ENCODE results near the gene TMC1. TPM values are rescaled to one million over a fixed set of nuclear protein-coding genes. Genes with fewer than 3 reads are reported as not detected.
A peak's percentile ranks its signal among the peaks of the same experiment; 100 is the strongest.

Gene TMC1
- total RNA-seq, 4 donors from 2014 or later, result under 0.01 to 0.95 (median 0.90) TPM; not detected in 1

GRCh38 chr9:72560086-72560485 lies 38.7 kb downstream of the TMC1 start:
- intact Hi-C loops (cut with DNase I; ENCODE audit: low total_unique reads), result no loop called here
- no peaks in the 10 kb centered on the region for H3K4me1 ChIP-seq
- H3K9me3 ChIP-seq, result no peaks in the 10 kb centered on the region
- H3K36me3 ChIP-seq, result no peaks in the 10 kb centered on the region
- H3K27ac ChIP-seq, result no peak overlapping the region
- no peaks in the 10 kb centered on the region for H3K27me3 ChIP-seq
- no peak for DNase-seq
- no peak for TF ChIP-seq POLR2A (IDR thresholded peaks at IDR 0.05)
- TF ChIP-seq, protein P1, sequence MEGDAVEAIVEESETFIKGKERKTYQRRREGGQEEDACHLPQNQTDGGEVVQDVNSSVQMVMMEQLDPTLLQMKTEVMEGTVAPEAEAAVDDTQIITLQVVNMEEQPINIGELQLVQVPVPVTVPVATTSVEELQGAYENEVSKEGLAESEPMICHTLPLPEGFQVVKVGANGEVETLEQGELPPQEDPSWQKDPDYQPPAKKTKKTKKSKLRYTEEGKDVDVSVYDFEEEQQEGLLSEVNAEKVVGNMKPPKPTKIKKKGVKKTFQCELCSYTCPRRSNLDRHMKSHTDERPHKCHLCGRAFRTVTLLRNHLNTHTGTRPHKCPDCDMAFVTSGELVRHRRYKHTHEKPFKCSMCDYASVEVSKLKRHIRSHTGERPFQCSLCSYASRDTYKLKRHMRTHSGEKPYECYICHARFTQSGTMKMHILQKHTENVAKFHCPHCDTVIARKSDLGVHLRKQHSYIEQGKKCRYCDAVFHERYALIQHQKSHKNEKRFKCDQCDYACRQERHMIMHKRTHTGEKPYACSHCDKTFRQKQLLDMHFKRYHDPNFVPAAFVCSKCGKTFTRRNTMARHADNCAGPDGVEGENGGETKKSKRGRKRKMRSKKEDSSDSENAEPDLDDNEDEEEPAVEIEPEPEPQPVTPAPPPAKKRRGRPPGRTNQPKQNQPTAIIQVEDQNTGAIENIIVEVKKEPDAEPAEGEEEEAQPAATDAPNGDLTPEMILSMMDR (IDR thresholded peaks at IDR 0.05), result no peak
- H3K4me3 ChIP-seq, result no peak overlapping the region

GRCh38 chr9:72563806-72564205 lies 42.4 kb downstream of the TMC1 start:
- H3K4me1 ChIP-seq, result no peaks in the 10 kb centered on the region
- H3K36me3 ChIP-seq, result no peaks in the 10 kb centered on the region
- H3K27ac ChIP-seq, result peak overlapping the region; percentile 33 to 41
- no peak for TF ChIP-seq POLR2A (IDR thresholded peaks at IDR 0.05)
- TF ChIP-seq, protein P1 (IDR thresholded peaks at IDR 0.05), result no peak
- H3K9me3 ChIP-seq, result no peaks in the 10 kb centered on the region
- H3K4me3 ChIP-seq, result no peak overlapping the region
- H3K27me3 ChIP-seq, result no peaks in the 10 kb centered on the region
- DNase-seq, result no peak
- intact Hi-C loops (cut with DNase I; ENCODE audit: low total_unique reads), result no loop called here

GRCh38 chr9:72564479-72565281 lies 43.3 kb downstream of the TMC1 start:
- Histone ChIP-seq H3K27ac (peak overlapping the region; percentile 33 to 41), H3K4me3 (no peak overlapping the region), H3K27me3 (no peaks in the 10 kb centered on the region), H3K36me3 (no peaks in the 10 kb centered on the region), H3K4me1 (no peaks in the 10 kb centered on the region), H3K9me3 (no peaks in the 10 kb centered on the region)
- DNase-seq, result no peak
- TF ChIP-seq, protein P1 (IDR thresholded peaks at IDR 0.05), result no peak
- no peak for TF ChIP-seq POLR2A (IDR thresholded peaks at IDR 0.05)
- intact Hi-C loops (cut with DNase I; ENCODE audit: low total_unique reads), result no loop called here

GRCh38 chr9:72565535-72565934 lies 44.1 kb downstream of the TMC1 start:
- intact Hi-C loops (cut with DNase I; ENCODE audit: low total_unique reads), result no loop called here
- TF ChIP-seq, protein P1 (IDR thresholded peaks at IDR 0.05), result no peak
- TF ChIP-seq POLR2A (IDR thresholded peaks at IDR 0.05), result no peak
- no peaks in the 10 kb centered on the region for H3K36me3 ChIP-seq
- H3K27ac ChIP-seq, result no peak overlapping the region
- H3K9me3 ChIP-seq, result no peaks in the 10 kb centered on the region
- H3K4me3 ChIP-seq, result no peak overlapping the region
- H3K27me3 ChIP-seq, result no peaks in the 10 kb centered on the region
- no peaks in the 10 kb centered on the region for H3K4me1 ChIP-seq
- DNase-seq, result no peak

GRCh38 chr9:72574156-72574810 lies 52.9 kb downstream of the TMC1 start:
- no peak overlapping the region for H3K4me3 ChIP-seq
- no peaks in the 10 kb centered on the region for H3K9me3 ChIP-seq
- H3K27ac ChIP-seq, result no peak overlapping the region
- peaks cover 5 to 16% of the 10 kb centered on the region in 2 donors for H3K4me1 ChIP-seq
- DNase-seq, result no peak
- intact Hi-C loops (cut with DNase I; ENCODE audit: low total_unique reads), result no loop called here
- H3K36me3 ChIP-seq, result no peaks in the 10 kb centered on the region
- no peak for TF ChIP-seq POLR2A (IDR thresholded peaks at IDR 0.05)
- TF ChIP-seq, protein P1 (IDR thresholded peaks at IDR 0.05), result no peak
- H3K27me3 ChIP-seq, result no peaks in the 10 kb centered on the region
